GM12878 (cell line): ENCODE measurements around the gene FAM13C. TPM values are rescaled to one million over a fixed set of nuclear protein-coding genes. Genes with fewer than 3 reads are reported as not detected.

Source experiments
- ATAC-seq: fragments of 200-7000 bp; cut with Tn5 transposase; 3 replicates; pipeline ENCODE4 v1.9.1; 2020; ENCODE audit warnings: mild to moderate bottlenecking, moderate library complexity
- BruUV-seq: library from RNA; stranded (reverse); fragments of 400-500 nt; replicated peaks from 2 replicates; lab custom pipeline; 2021; lab: Mats Ljungman, UMichigan
- CTCF ChIA-PET: fragments of 300-600 bp; sonication (Branson Sonifier 250); formaldehyde crosslinking; extraction: SDS; loops from one replicate; lab custom pipeline; 2021; ENCODE audit warnings: inconsistent platforms; lab: Yijun Ruan, JAX
- POLR2A ChIA-PET: fragments of 350-600 bp; formaldehyde crosslinking; extraction: SDS; loops from one replicate; lab custom pipeline; 2021; ENCODE audit warnings: inconsistent platforms; lab: Charles Lee
- RAD21 ChIA-PET: fragments of 300-600 bp; sonication (Branson Sonifier 250); formaldehyde crosslinking; loops from one replicate; lab custom pipeline; 2023; ENCODE audit warnings: antibody characterized with exemption; ENCODE audit not compliant: unreplicated experiment; lab: Charles Lee
- SMC1A ChIA-PET: fragments of 300-600 bp; sonication (Branson Sonifier 250); formaldehyde crosslinking; loops from one replicate; lab custom pipeline; 2023; ENCODE audit not compliant: unreplicated experiment, uncharacterized antibody; lab: Charles Lee
- DNase-seq: peaks from one replicate; pipeline ENCODE4 v3.0.0-alpha.2; 2011; ENCODE audit warnings: low read depth, low spot score
- FAIRE-seq: peaks from 3 replicates; lab custom pipeline; 2011; peaks lifted over from hg19 to GRCh38; lab: Jason Lieb, UNC
- H2AFZ ChIP-seq: 2 replicates; pipeline ENCODE4 v1.6.0; 2011; ENCODE audit warnings: low read depth, low read length, control low read depth; ENCODE audit not compliant: control insufficient read depth
- H3K27ac ChIP-seq: 2 replicates; pipeline ENCODE4 v1.5.1; 2011; ENCODE audit warnings: control low read depth; ENCODE audit not compliant: control insufficient read depth, insufficient read depth
- H3K27me3 ChIP-seq, 2 experiments: replicated peaks in 1 of 2; 2 replicates each; pipeline versions ENCODE4 v1.6.0 to v1.6.1; 2011; ENCODE audit warnings: low read length in 1 of 2; ENCODE audit not compliant: control insufficient read depth in 2 of 2, insufficient read depth in 2 of 2
- H3K36me3 ChIP-seq, 2 experiments: 2 replicates each; pipeline ENCODE4 v1.5.1; 2011; ENCODE audit warnings: low read length in 1 of 2; ENCODE audit not compliant: control insufficient read depth in 2 of 2, insufficient read depth in 2 of 2
- H3K4me1 ChIP-seq: 2 replicates; pipeline ENCODE4 v1.6.1; 2011; ENCODE audit warnings: mild to moderate bottlenecking, low read length, moderate library complexity, mixed read lengths; ENCODE audit not compliant: control insufficient read depth, insufficient read depth
- H3K4me2 ChIP-seq: 2 replicates; pipeline ENCODE4 v1.6.0; 2011; ENCODE audit warnings: control low read depth; ENCODE audit not compliant: control insufficient read depth, insufficient read depth
- H3K4me3 ChIP-seq: fragments of 200-600 bp; sonication (generic); 2 replicates; pipeline ENCODE4 v1.5.1; 2016
- H3K79me2 ChIP-seq: 2 replicates; pipeline ENCODE4 v1.6.0; 2011; ENCODE audit warnings: low read length; ENCODE audit not compliant: control insufficient read depth, insufficient read depth
- H3K9ac ChIP-seq: 2 replicates; pipeline ENCODE4 v1.8.0; 2011; ENCODE audit warnings: low read length, control low read depth, mixed read lengths; ENCODE audit not compliant: control insufficient read depth, insufficient read depth
- H3K9me3 ChIP-seq: replicated peaks from 3 replicates; pipeline ENCODE4 v1.5.1; 2011; ENCODE audit warnings: mild to moderate bottlenecking, low read length; ENCODE audit not compliant: control insufficient read depth, insufficient read depth
- H4K20me1 ChIP-seq: 2 replicates; pipeline ENCODE4 v1.6.0; 2011; ENCODE audit not compliant: control insufficient read depth, insufficient read depth
- BHLHE40 ChIP-seq, 2 experiments: fragments of 450-650 bp in 1 of 2; IDR thresholded peaks; 2 replicates each; pipeline ENCODE4 v1.6.1; 2011 to 2017; ENCODE audit warnings: low read depth in 2 of 2, borderline replicate concordance in 1 of 2, improper control_type of control experiment in 1 of 2, low read length in 1 of 2, mild to moderate bottlenecking in 1 of 2
- CUX1 ChIP-seq: IDR thresholded peaks from 2 replicates; pipeline ENCODE4 v1.6.1; 2012; ENCODE audit warnings: improper control_type of control experiment, low read depth, low read length; ENCODE audit not compliant: insufficient replicate concordance
- EED ChIP-seq: sonication (generic); IDR thresholded peaks from 2 replicates; pipeline ENCODE4 v1.6.1; 2016; ENCODE audit warnings: antibody characterized with exemption, low read depth
- EGR1 ChIP-seq, 2 experiments: IDR thresholded peaks; 1 replicate in 1 of 2; 2 replicates in 1 of 2; pipeline ENCODE4 v1.6.1; 2011 to 2012; ENCODE audit warnings: low read depth in 2 of 2, low read length in 2 of 2, borderline replicate concordance in 1 of 2, mild to moderate bottlenecking in 1 of 2, moderate library complexity in 1 of 2
- ESRRA ChIP-seq: IDR thresholded peaks from 2 replicates; pipeline ENCODE4 v1.6.1; 2012; ENCODE audit warnings: mild to moderate bottlenecking, low read length, improper control_type of control experiment
- MEF2A ChIP-seq: IDR thresholded peaks from 2 replicates; pipeline ENCODE4 v1.6.1; 2011; ENCODE audit warnings: low read depth, mild to moderate bottlenecking, low read length, moderate library complexity; ENCODE audit not compliant: insufficient read depth
- SMAD1 ChIP-seq: fragments of 450-650 bp; IDR thresholded peaks from 2 replicates; pipeline ENCODE4 v1.6.1; 2018; ENCODE audit warnings: mild to moderate bottlenecking, low read depth; ENCODE audit not compliant: partially characterized antibody
- SMARCA5 ChIP-seq: fragments of 450-650 bp; IDR thresholded peaks from 2 replicates; pipeline ENCODE4 v1.6.1; 2017; ENCODE audit warnings: mild to moderate bottlenecking
- SMC3 ChIP-seq: IDR thresholded peaks from 2 replicates; pipeline ENCODE4 v1.6.1; 2011; ENCODE audit warnings: low read length, improper control_type of control experiment, borderline replicate concordance
- ZBED1 ChIP-seq: IDR thresholded peaks from 2 replicates; pipeline ENCODE4 v1.6.1; 2016; ENCODE audit warnings: borderline replicate concordance
- ZNF384 ChIP-seq: IDR thresholded peaks from 2 replicates; pipeline ENCODE4 v1.6.1; 2012; ENCODE audit warnings: low read depth, mild to moderate bottlenecking, low read length, improper control_type of control experiment, borderline replicate concordance
- in situ Hi-C: fragments of 300-500 bp; cut with MboI; formaldehyde crosslinking; loops from 9 replicates; pipeline ENCODE4 v1.14.3; 2018; ENCODE audit warnings: mixed read lengths
- intact Hi-C: fragments of 100-400 bp; cut with micrococcal nuclease; formaldehyde crosslinking; loops from one replicate; pipeline ENCODE4 v1.14.2; 2022; ENCODE audit not compliant: unreplicated experiment
- polyA plus RNA-seq, 11 experiments: library from polyadenylated mRNA; depleted of rRNA in 4 of 11; unstranded in 6 of 11; stranded (reverse) in 5 of 11; fragments of >200 nt; fragmentation: Nextera tagmentation in 4 of 11; fragmentation: Illumina TruSeq in 1 of 11; extraction: Ambion mirVana in 4 of 11; extraction: Trizol in 1 of 11; gene quantifications; 1 replicate in 1 of 11; 2 replicates in 10 of 11; pipeline versions ENCODE4 v1.2.1 to v1.2.3, GENCODE V29; 2011 to 2016; ENCODE audit warnings: inconsistent platforms in 2 of 11, missing spikeins in 2 of 11, low read depth in 1 of 11
- total RNA-seq, 4 experiments: library from RNA; depleted of rRNA in 3 of 4; stranded (reverse); fragments of >200 nt in 3 of 4; fragmentation: Illumina TruSeq in 1 of 4; extraction: Trizol in 1 of 4; gene quantifications; 2 replicates each; pipeline versions ENCODE4 v1.2.1 to v1.2.3, GENCODE V29; 2013 to 2021

The FAM13C gene
- total and polyA plus RNA-seq, 10 of the 15 experiments (the other 5 are each of a cell fraction or from before 2014, with no cell fraction given) = 0.04 to 0.31 (median 0.13) TPM; not detected in 5

- no peak for TF ChIP-seq CUX1
- TF ChIP-seq ZNF384 = no peak
- TF ChIP-seq SMARCA5 = no peak
- TF ChIP-seq, all 136 proteins: peak for 0
Observed at GRCh38 chr10:59397961-59398360, 35.6 kb upstream of the FAM13C start (continued).

GRCh38 chr10:59395984-59396383, 33.6 kb upstream of the FAM13C start:
- POLR2A ChIA-PET = no interaction called here
- Histone ChIP-seq H4K20me1 (no peaks in the 10 kb centered on the region), H3K4me3 (no peak overlapping the region), H3K79me2 (no peaks in the 10 kb centered on the region), H3K9me3 (no peaks in the 10 kb centered on the region), H3K4me2 (no peak overlapping the region), H2AFZ (no peak overlapping the region), H3K9ac (no peak overlapping the region), H3K4me1 (no peaks in the 10 kb centered on the region), H3K27me3 (no peaks in the 10 kb centered on the region), H3K27ac (no peak overlapping the region), H3K36me3 (no peaks in the 10 kb centered on the region)
- TF ChIP-seq ESRRA (no peak), BHLHE40 (IDR thresholded peaks at IDR 0.05; ENCODE audit: borderline replicate concordance in 1 of 2, low read depth in 2 of 2, low read length in 1 of 2) (no peak), EGR1 (IDR thresholded peaks at IDR 0.05; ENCODE audit: borderline replicate concordance in 1 of 2, low read depth in 2 of 2, low read length in 2 of 2) (no peak), SMAD1 (no peak), MEF2A (no peak), EED (no peak), SMC3 (no peak), ZBED1 (no peak)
- CTCF ChIA-PET = no interaction called here
- RAD21 ChIA-PET = no interaction called here
- ATAC-seq (no peak), DNase-seq (no peak), FAIRE-seq (no peak)
- in situ Hi-C loops (no loop called here), intact Hi-C loops (no loop called here)
- BruUV-seq = no TSS peak
- SMC1A ChIA-PET = no interaction called here
